GM18517 (cell line): ENCODE data around the gene CHKA.

Source experiments
- ATAC-seq: cut with Tn5 transposase; IDR thresholded peaks from one replicate; pipeline ENCODE4 v1.9.1; 2021; ENCODE audit warnings: mild to moderate bottlenecking, moderate library complexity; ENCODE audit not compliant: unreplicated experiment

Gene CHKA

GRCh38 chr11:68143310-68143689 is 22.1 kb upstream of the CHKA start:
- no peak for ATAC-seq

- no peak for ATAC-seq
Observed at GRCh38 chr11:68142441-68143309, 21.5 kb upstream of the CHKA start.

- no peak for ATAC-seq
Observed at GRCh38 chr11:68142028-68142412, 20.8 kb upstream of the CHKA start.

- ATAC-seq = no peak
Observed at GRCh38 chr11:68141246-68142027, 20.2 kb upstream of the CHKA start.

GRCh38 chr11:68140496-68141245 is 19.5 kb upstream of the CHKA start:
- no peak for ATAC-seq

GRCh38 chr11:68138237-68138636 is 17.0 kb upstream of the CHKA start:
- ATAC-seq = no peak

GRCh38 chr11:68137833-68138232 is 16.6 kb upstream of the CHKA start:
- ATAC-seq = no peak

GRCh38 chr11:68136866-68137265 is 15.7 kb upstream of the CHKA start:
- no peak for ATAC-seq

GRCh38 chr11:68135161-68135560 is 14.0 kb upstream of the CHKA start:
- no peak for ATAC-seq

- no peak for ATAC-seq
Observed at GRCh38 chr11:68133761-68134160, 12.6 kb upstream of the CHKA start.

GRCh38 chr11:68130121-68130520 is 8.9 kb upstream of the CHKA start:
- no peak for ATAC-seq

GRCh38 chr11:68128682-68129327 is 7.6 kb upstream of the CHKA start:
- no peak for ATAC-seq

GRCh38 chr11:68127714-68128681 is 6.8 kb upstream of the CHKA start:
- no peak for ATAC-seq

GRCh38 chr11:68125164-68125563 is 4.0 kb upstream of the CHKA start:
- ATAC-seq = no peak

GRCh38 chr11:68122936-68123539 is 1.9 kb upstream of the CHKA start:
- no peak for ATAC-seq

- peak; percentile 13 for ATAC-seq
Observed at GRCh38 chr11:68120273-68121066, 718 bp downstream of the CHKA start.

GRCh38 chr11:68118706-68119448 is 2.3 kb downstream of the CHKA start:
- ATAC-seq = no peak
